ENCODE measurements around the gene CAPN11.

CAPN11 gene

DNA sequence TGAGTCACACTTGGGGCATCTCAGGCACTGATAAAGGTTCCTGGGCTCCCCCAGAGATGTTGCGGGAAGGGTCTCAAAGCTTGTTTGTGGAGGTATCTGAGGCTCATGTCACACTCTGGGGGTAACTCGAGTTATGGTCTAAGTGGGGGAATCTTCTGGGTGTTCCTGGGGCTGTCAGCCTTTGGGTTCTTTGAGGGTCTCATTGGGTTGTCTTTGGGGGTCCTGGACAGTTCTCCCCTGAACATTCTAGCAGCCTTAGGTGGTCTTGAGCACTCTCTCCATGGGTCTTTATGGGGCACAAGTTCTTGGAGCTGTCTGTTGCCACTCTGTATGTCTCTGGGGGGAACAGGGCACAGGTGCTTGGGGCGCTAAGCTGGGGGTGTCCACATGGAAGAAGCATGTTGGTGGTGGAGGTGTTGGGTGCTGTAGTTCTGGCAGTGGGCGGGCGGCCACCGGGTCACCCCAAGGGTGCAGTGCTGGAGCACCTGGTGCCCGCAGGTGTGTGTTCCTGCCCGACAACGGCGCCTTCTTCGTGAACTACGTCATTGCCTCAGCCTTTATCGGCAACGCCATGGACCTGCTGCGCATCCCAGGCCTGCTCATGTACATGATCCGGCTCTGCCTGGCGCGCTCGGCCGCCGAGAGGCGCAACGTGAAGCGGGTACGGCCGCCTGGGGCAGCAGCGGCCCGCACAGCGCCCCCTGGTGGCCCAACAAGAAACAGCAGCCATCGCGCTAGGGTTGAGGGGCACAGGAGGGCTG lies 7.1 kb upstream of the CAPN11 start (continued):
- TF ChIP-seq PRDM2 (tag by site-specific recombination; IDR thresholded peaks at IDR 0.05; ENCODE audit: borderline replicate concordance) (no peak), SCRT2 (tag by site-specific recombination; IDR thresholded peaks at IDR 0.05) (peak; percentile 92), KLF16 (tag by site-specific recombination; IDR thresholded peaks at IDR 0.05) (no peak), ZNF48 (tag by site-specific recombination; IDR thresholded peaks at IDR 0.05) (no peak), REST (tag by site-specific recombination; IDR thresholded peaks at IDR 0.05) (no peak), ZNF16 (tag by site-specific recombination; IDR thresholded peaks at IDR 0.05; ENCODE audit: low read depth) (no peak), ZNF157 (tag by site-specific recombination; IDR thresholded peaks at IDR 0.05) (no peak), ZNF140 (tag by site-specific recombination; IDR thresholded peaks at IDR 0.05) (no peak), ZNF138 (tag by site-specific recombination; IDR thresholded peaks at IDR 0.05; ENCODE audit: borderline replicate concordance) (no peak), ZNF354C (tag by site-specific recombination; IDR thresholded peaks at IDR 0.05; ENCODE audit: borderline replicate concordance, low read depth) (no peak), ZNF837 (tag by site-specific recombination; IDR thresholded peaks at IDR 0.05) (no peak), ZNF2 (tag by site-specific recombination; IDR thresholded peaks at IDR 0.05) (peak; percentile 95), ZSCAN30 (tag by site-specific recombination; IDR thresholded peaks at IDR 0.05) (peak; percentile 42; the same call in 1 of the 2 replicates), ZBTB48 (tag by site-specific recombination; IDR thresholded peaks at IDR 0.05) (no peak), ZNF544 (tag by site-specific recombination; IDR thresholded peaks at IDR 0.05) (no peak), ZNF629 (tag by site-specific recombination; IDR thresholded peaks at IDR 0.05) (peak; percentile 73), ZNF530 (tag by site-specific recombination; IDR thresholded peaks at IDR 0.05; ENCODE audit: low read depth) (no peak), ZNF37A (tag by site-specific recombination; IDR thresholded peaks at IDR 0.05) (no peak), HOXC10 (CRISPR knock-in tag; IDR thresholded peaks at IDR 0.05) (no peak), ZBTB21 (tag by site-specific recombination; IDR thresholded peaks at IDR 0.05) (0 out of 2 replicates have a peak, but pooled peaks have one; percentile 28), GFI1B (tag by site-specific recombination; IDR thresholded peaks at IDR 0.05) (no peak), ZFP41 (tag by site-specific recombination; IDR thresholded peaks at IDR 0.05; ENCODE audit: borderline replicate concordance) (no peak), BCL11B (tag by site-specific recombination; IDR thresholded peaks at IDR 0.05; ENCODE audit: low read depth) (no peak), ZNF146 (tag by site-specific recombination; IDR thresholded peaks at IDR 0.05) (no peak)
- TF ChIP-seq, protein P1, sequence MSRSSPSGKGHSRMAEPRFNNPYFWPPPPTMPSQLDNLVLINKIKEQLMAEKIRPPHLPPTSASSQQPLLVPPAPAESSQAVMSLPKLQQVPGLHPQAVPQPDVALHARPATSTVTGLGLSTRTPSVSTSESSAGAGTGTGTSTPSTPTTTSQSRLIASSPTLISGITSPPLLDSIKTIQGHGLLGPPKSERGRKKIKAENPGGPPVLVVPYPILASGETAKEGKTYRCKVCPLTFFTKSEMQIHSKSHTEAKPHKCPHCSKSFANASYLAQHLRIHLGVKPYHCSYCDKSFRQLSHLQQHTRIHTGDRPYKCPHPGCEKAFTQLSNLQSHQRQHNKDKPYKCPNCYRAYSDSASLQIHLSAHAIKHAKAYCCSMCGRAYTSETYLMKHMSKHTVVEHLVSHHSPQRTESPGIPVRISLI (tag by site-specific recombination; IDR thresholded peaks at IDR 0.05) = no peak
- TF ChIP-seq, protein P2, sequence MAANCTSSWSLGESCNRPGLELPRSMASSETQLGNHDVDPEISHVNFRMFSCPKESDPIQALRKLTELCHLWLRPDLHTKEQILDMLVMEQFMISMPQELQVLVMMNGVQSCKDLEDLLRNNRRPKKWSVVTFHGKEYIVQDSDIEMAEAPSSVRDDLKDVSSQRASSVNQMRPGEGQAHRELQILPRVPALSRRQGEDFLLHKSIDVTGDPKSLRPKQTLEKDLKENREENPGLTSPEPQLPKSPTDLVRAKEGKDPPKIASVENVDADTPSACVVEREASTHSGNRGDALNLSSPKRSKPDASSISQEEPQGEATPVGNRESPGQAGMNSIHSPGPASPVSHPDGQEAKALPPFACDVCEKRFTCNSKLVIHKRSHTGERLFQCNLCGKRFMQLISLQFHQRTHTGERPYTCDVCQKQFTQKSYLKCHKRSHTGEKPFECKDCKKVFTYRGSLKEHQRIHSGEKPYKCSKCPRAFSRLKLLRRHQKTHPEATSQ (tag by site-specific recombination; IDR thresholded peaks at IDR 0.05) = no peak

Data from HEK293 (cell line).